ENCODE data around the gene UTP25. TPM values are rescaled to one million over a fixed set of nuclear protein-coding genes. Genes with fewer than 3 reads are reported as not detected.
A peak's percentile ranks its signal among the peaks of the same experiment; 100 is the strongest.

Gene UTP25
- total and polyA plus RNA-seq, 3 donors from 2014 or later, result 4.0 to 7.7 (median 7.1) TPM

- no peak for TF ChIP-seq CTCF (IDR thresholded peaks at IDR 0.05)
- no peak for TF ChIP-seq POLR2A (IDR thresholded peaks at IDR 0.05)
- Histone ChIP-seq H3K4me3 (peak within 1 kb of the TSS; percentile 36 to 62), H3K27ac (peak within 1 kb of the TSS in 1 of 2 donors; percentile 79), H3K9me3 (no peaks in the 10 kb centered on the region), H3K4me1 (peaks cover 17% of the 10 kb centered on the region), H3K36me3 (ENCODE audit: low read depth, missing control alignments) (no peaks in the 10 kb centered on the region), H3K27me3 (no peaks in the 10 kb centered on the region)
- peak; percentile 95 for DNase-seq
- 6 to 8% methylated on average over 30 to 33 of the region's 46 CpGs for WGBS, 2 donors
- intact Hi-C loops (cut with DNase I; ENCODE audit: low total_unique reads), result no loop called here
Observed at GRCh38 chr1:209805875-209806760, 21.7 kb upstream of the UTP25 start, which contains the start of gene IRF6. IRF6 (minus strand) TSS chr1:209806142; CDS start chr1:209801413, 4,729 bp downstream.

DNA sequence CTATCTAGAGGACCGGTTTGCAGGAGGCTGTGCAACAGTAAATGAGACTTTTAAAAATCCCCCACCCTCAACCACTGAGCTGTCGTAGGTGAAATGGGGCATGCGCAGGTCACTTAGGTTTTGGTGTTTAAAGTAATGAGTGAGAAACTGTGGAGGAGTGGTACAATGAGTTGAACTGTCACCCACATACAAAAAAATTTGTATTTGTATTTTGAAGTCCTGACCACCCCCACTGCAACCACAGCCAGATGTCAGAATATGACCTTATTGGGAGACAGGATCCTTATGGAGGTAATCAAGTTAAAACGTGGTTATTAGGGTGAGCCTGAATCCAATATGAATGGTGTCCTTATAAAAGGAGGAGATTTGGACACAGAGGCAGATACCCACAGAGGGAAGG lies 20.3 kb upstream of the UTP25 start:
- DNase-seq, result no peak
- H3K9me3 ChIP-seq, result no peaks in the 10 kb centered on the region
- WGBS, 2 donors, result 82 to 83% methylated on average over 4 of the region's 4 CpGs
- H3K4me1 ChIP-seq, result peaks cover 3% of the 10 kb centered on the region
- H3K27me3 ChIP-seq, result no peaks in the 10 kb centered on the region
- H3K4me3 ChIP-seq, result no peak overlapping the region
- intact Hi-C loops (cut with DNase I; ENCODE audit: low total_unique reads), result no loop called here
- no peak for TF ChIP-seq POLR2A (IDR thresholded peaks at IDR 0.05)
- no peak for TF ChIP-seq CTCF (IDR thresholded peaks at IDR 0.05)
- H3K36me3 ChIP-seq (ENCODE audit: low read depth, missing control alignments), result no peaks in the 10 kb centered on the region
- H3K27ac ChIP-seq, result no peak overlapping the region

DNA sequence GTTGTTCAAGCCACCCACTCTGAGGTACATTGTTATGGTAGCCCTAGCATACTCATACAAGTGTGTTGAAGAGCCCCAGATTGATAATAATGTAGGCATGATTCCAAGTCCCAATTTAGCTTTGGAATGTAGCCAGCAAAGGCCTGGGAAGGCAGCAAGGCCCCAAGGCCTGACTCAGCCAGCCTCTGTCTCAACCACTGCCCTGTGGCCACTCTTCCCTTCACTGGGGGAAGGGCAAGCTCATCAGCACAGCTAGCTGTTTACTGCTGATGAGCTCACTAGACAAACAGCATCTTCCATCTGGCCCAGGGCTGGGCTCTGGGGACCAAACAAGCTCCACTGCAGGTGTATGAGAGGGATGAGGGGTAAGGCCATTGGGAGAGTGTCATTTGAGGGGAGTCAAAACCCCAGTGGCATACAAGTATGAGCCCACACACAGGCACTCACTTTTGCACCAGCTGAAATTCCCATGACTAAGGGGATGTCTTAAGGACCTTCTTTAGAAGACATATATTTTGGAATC lies 19.7 kb upstream of the UTP25 start:
- no peaks in the 10 kb centered on the region for H3K27me3 ChIP-seq
- intact Hi-C loops (cut with DNase I; ENCODE audit: low total_unique reads), result no loop called here
- no peaks in the 10 kb centered on the region for H3K9me3 ChIP-seq
- TF ChIP-seq CTCF (IDR thresholded peaks at IDR 0.05) (no peak), POLR2A (IDR thresholded peaks at IDR 0.05) (no peak)
- DNase-seq, result peak; percentile 49
- H3K4me1 ChIP-seq, result no peaks in the 10 kb centered on the region
- no peak overlapping the region for H3K27ac ChIP-seq
- H3K4me3 ChIP-seq, result no peak overlapping the region
- no peaks in the 10 kb centered on the region for H3K36me3 ChIP-seq (ENCODE audit: low read depth, missing control alignments)

GRCh38 chr1:209809611-209810010 lies 18.2 kb upstream of the UTP25 start:
- no peaks in the 10 kb centered on the region for H3K27me3 ChIP-seq
- no peak overlapping the region for H3K4me3 ChIP-seq
- no peak for TF ChIP-seq CTCF (IDR thresholded peaks at IDR 0.05)
- H3K36me3 ChIP-seq (ENCODE audit: low read depth, missing control alignments), result no peaks in the 10 kb centered on the region
- no peaks in the 10 kb centered on the region for H3K9me3 ChIP-seq
- no peaks in the 10 kb centered on the region for H3K4me1 ChIP-seq
- DNase-seq, result no peak
- intact Hi-C loops (cut with DNase I; ENCODE audit: low total_unique reads), result no loop called here
- WGBS, 2 donors, result 86 to 100% methylated on average over 4 of the region's 4 CpGs
- H3K27ac ChIP-seq, result no peak overlapping the region

Data from testis (tissue), 3 donors.